ENCODE measurements around the gene FASN. TPM values are rescaled to one million over a fixed set of nuclear protein-coding genes. Genes with fewer than 3 reads are reported as not detected.

The FASN gene
- total RNA-seq, 1 experiment from 2014 or later: 433 TPM

GRCh38 chr17:82065638-82066303, 32.3 kb downstream of the FASN start, which contains the start of gene DUS1L:
Gene DUS1L (minus strand): TSS chr17:82065804. CDS start chr17:82065059, 745 bp downstream.
- Histone ChIP-seq H4K20me1 (ENCODE audit: control insufficient read depth, insufficient read depth, insufficient read length) (no peaks in the 10 kb centered on the region), H4K5ac (ENCODE audit: insufficient read length, low read depth, low read length) (no peak within 1 kb of the TSS), H3K14ac (ENCODE audit: insufficient read depth, low read length) (peak within 1 kb of the TSS; percentile 9; the same call in 1 of the 2 replicates), H4K8ac (replicated peaks; ENCODE audit: insufficient read length, low read depth, low read length) (no peak within 1 kb of the TSS), H2AK5ac (ENCODE audit: insufficient read length, low read length) (no peak within 1 kb of the TSS), H3T11ph (ENCODE audit: low read length) (no peak within 1 kb of the TSS), H3K79me2 (ENCODE audit: insufficient read depth, low read length) (no peaks in the 10 kb centered on the region), H2BK12ac (ENCODE audit: insufficient read length, low read depth, low read length) (no peak within 1 kb of the TSS), H2BK20ac (ENCODE audit: low read depth, low read length, poor library complexity, severe bottlenecking) (no peak within 1 kb of the TSS), H3K9me3 (ENCODE audit: control insufficient read depth, low read depth, low read length) (no peaks in the 10 kb centered on the region), H2BK15ac (ENCODE audit: low read depth, low read length) (no peak within 1 kb of the TSS), H3K9ac (ENCODE audit: extremely low read depth, insufficient read length, low read length) (peak within 1 kb of the TSS; percentile 47), H2BK120ac (ENCODE audit: low read depth, low read length, poor library complexity, severe bottlenecking) (no peak within 1 kb of the TSS), H2AFZ (ENCODE audit: low read length) (no peak within 1 kb of the TSS), H3K4ac (ENCODE audit: low read depth, low read length) (no peak within 1 kb of the TSS), H3K23ac (ENCODE audit: insufficient read length, low read depth, low read length) (no peak within 1 kb of the TSS), H3K56ac (ENCODE audit: insufficient read length, low read depth, low read length) (no peak within 1 kb of the TSS), H3K27ac (ENCODE audit: insufficient read length, low read depth, low read length) (no peak within 1 kb of the TSS), H3K79me1 (ENCODE audit: insufficient read depth, low read depth, low read length, poor library complexity, severe bottlenecking) (no peaks in the 10 kb centered on the region), H2BK5ac (ENCODE audit: insufficient read length, low read length) (no peak within 1 kb of the TSS), H3K4me1 (ENCODE audit: insufficient read depth, low read length) (no peaks in the 10 kb centered on the region), H3K4me2 (ENCODE audit: insufficient read depth, insufficient read length, low read length) (peak within 1 kb of the TSS; percentile 75), H3K27me3 (ENCODE audit: insufficient read depth, low read length) (no peaks in the 10 kb centered on the region), H4K91ac (ENCODE audit: insufficient read length, low read depth, low read length) (no peak within 1 kb of the TSS), H3K18ac (ENCODE audit: insufficient read length, low read depth, low read length) (no peak within 1 kb of the TSS), H3K23me2 (ENCODE audit: insufficient read length, low read depth, low read length, poor library complexity, severe bottlenecking) (peaks cover 15% of the 10 kb centered on the region)
- H3K4me3 Mint-ChIP-seq: peak within 1 kb of the TSS; percentile 73 to 83
- H3K9me3 Mint-ChIP-seq: no peaks in the 10 kb centered on the region; a peak in 1 of 5 replicates
- DNase-seq: no peak
- H3K4me1 Mint-ChIP-seq: peaks cover 4 to 5% of the 10 kb centered on the region in 2 experiments
- 0 out of 7 replicates have a peak within 1 kb of the TSS, but pooled peaks of 1 of the 3 experiments have one; percentile 77 for H3K27ac Mint-ChIP-seq
- peaks cover 15% of the 10 kb centered on the region for H3K27me3 Mint-ChIP-seq (ENCODE audit: low read depth)
- H3K36me3 Mint-ChIP-seq (ENCODE audit: insufficient read depth in 1 of 3, low read depth in 3 of 3): peaks cover 2 to 10% (median 6%) of the 10 kb centered on the region in 3 experiments; a peak in 5 of 7 replicates
- WGBS (ENCODE audit: extremely low coverage, insufficient read length, low lambda C conversion rate): no CpG with 5 or more reads among the region's 88 CpGs
- TF ChIP-seq CTCF (conservative IDR thresholded peaks at IDR 0.05): no peak

All from H9 (cell line).